ENCODE results near the gene MYOZ2.

MYOZ2 gene

GRCh38 chr4:119227690-119228089, 92.1 kb downstream of the MYOZ2 start:
- H3K27ac ChIP-seq: no peak overlapping the region
- H3K36me3 ChIP-seq: peaks cover 2% of the 10 kb centered on the region; the same call in 1 of the 2 replicates
- TF ChIP-seq, protein P1, sequence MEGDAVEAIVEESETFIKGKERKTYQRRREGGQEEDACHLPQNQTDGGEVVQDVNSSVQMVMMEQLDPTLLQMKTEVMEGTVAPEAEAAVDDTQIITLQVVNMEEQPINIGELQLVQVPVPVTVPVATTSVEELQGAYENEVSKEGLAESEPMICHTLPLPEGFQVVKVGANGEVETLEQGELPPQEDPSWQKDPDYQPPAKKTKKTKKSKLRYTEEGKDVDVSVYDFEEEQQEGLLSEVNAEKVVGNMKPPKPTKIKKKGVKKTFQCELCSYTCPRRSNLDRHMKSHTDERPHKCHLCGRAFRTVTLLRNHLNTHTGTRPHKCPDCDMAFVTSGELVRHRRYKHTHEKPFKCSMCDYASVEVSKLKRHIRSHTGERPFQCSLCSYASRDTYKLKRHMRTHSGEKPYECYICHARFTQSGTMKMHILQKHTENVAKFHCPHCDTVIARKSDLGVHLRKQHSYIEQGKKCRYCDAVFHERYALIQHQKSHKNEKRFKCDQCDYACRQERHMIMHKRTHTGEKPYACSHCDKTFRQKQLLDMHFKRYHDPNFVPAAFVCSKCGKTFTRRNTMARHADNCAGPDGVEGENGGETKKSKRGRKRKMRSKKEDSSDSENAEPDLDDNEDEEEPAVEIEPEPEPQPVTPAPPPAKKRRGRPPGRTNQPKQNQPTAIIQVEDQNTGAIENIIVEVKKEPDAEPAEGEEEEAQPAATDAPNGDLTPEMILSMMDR (IDR thresholded peaks at IDR 0.05; ENCODE audit: low read depth, low read length): no peak
- no peak overlapping the region for H3K4me3 ChIP-seq (ENCODE audit: low read depth, low read length)
- no peaks in the 10 kb centered on the region for H3K9me3 ChIP-seq (ENCODE audit: severe bottlenecking)
- H3K27me3 ChIP-seq (ENCODE audit: insufficient read depth, low read depth, severe bottlenecking): no peaks in the 10 kb centered on the region
- DNase-seq: no peak

DNA sequence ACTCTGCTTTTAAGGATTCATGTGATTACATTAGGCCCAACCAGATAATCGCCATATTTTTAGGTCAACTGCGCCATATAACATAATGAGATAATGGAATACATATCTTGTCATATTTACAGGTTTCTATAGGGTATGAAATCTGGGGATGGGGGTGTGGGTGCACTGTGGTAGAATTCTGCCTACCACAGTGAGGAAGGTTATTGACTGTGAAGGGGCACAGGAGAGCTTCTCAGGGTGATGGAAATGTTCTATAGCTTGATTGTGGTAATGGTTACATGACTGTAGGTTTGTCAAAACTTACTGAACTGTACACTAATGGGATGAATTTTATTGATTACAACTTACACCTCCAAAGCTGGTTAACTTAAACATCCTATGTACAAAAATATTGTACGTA, 92.8 kb downstream of the MYOZ2 start:
- Histone ChIP-seq H3K9me3 (ENCODE audit: severe bottlenecking) (no peaks in the 10 kb centered on the region), H3K36me3 (peaks cover 2% of the 10 kb centered on the region; the same call in 1 of the 2 replicates), H3K27me3 (ENCODE audit: insufficient read depth, low read depth, severe bottlenecking) (no peaks in the 10 kb centered on the region), H3K4me3 (ENCODE audit: low read depth, low read length) (no peak overlapping the region), H3K27ac (no peak overlapping the region)
- TF ChIP-seq, protein P1 (IDR thresholded peaks at IDR 0.05; ENCODE audit: low read depth, low read length): no peak
- no peak for DNase-seq

GRCh38 chr4:119229908-119230687, 94.5 kb downstream of the MYOZ2 start:
- Histone ChIP-seq H3K9me3 (ENCODE audit: severe bottlenecking) (no peaks in the 10 kb centered on the region), H3K4me3 (ENCODE audit: low read depth, low read length) (no peak overlapping the region), H3K27me3 (ENCODE audit: insufficient read depth, low read depth, severe bottlenecking) (no peaks in the 10 kb centered on the region), H3K27ac (no peak overlapping the region), H3K36me3 (no peaks in the 10 kb centered on the region)
- TF ChIP-seq, protein P1 (IDR thresholded peaks at IDR 0.05; ENCODE audit: low read depth, low read length): no peak
- DNase-seq: no peak

DNA sequence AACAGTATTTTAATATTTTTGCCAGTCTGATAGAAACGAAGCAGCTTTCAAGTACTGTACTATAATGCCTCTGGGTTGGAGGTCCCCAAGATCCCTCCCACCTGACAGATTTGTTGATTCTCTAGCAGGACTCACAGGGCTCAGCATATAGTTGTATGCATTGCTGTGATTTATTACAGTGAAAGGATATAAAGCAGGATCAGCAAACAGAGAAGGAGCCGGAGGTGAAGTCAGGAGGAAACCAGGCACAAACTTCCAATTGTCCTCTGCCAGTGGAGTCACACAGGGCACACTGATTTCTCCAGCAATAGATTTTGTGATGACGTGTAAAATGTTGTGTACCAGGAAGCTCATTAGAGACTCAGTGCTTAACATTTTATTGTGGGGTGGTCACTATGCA, 95.9 kb downstream of the MYOZ2 start:
- DNase-seq: no peak
- Histone ChIP-seq H3K27ac (no peak overlapping the region), H3K36me3 (no peaks in the 10 kb centered on the region), H3K9me3 (ENCODE audit: severe bottlenecking) (no peaks in the 10 kb centered on the region), H3K4me3 (ENCODE audit: low read depth, low read length) (no peak overlapping the region), H3K27me3 (ENCODE audit: insufficient read depth, low read depth, severe bottlenecking) (no peaks in the 10 kb centered on the region)
- TF ChIP-seq, protein P1 (IDR thresholded peaks at IDR 0.05; ENCODE audit: low read depth, low read length): no peak

DNA sequence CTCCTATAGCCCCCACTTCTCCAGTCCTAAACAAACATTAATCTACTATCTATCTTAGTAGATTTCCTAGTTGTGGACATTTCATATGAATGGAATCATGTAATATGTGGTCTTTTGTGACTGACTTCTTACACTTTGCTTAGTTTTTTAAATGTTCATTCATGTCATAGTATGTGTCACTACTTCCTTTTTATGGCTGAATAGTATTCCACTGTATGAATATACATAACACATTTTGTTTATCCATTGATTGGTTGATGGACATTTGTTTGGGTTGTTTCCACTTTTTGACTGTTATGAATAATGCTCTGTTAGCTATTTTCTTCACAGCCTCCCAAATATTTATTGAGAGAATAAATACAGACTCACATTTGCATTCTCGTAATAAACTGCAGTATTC, 96.7 kb downstream of the MYOZ2 start:
- TF ChIP-seq, protein P1 (IDR thresholded peaks at IDR 0.05; ENCODE audit: low read depth, low read length): no peak
- Histone ChIP-seq H3K27ac (no peak overlapping the region), H3K9me3 (ENCODE audit: severe bottlenecking) (no peaks in the 10 kb centered on the region), H3K4me3 (ENCODE audit: low read depth, low read length) (no peak overlapping the region), H3K36me3 (no peaks in the 10 kb centered on the region), H3K27me3 (ENCODE audit: insufficient read depth, low read depth, severe bottlenecking) (no peaks in the 10 kb centered on the region)
- DNase-seq: no peak

DNA sequence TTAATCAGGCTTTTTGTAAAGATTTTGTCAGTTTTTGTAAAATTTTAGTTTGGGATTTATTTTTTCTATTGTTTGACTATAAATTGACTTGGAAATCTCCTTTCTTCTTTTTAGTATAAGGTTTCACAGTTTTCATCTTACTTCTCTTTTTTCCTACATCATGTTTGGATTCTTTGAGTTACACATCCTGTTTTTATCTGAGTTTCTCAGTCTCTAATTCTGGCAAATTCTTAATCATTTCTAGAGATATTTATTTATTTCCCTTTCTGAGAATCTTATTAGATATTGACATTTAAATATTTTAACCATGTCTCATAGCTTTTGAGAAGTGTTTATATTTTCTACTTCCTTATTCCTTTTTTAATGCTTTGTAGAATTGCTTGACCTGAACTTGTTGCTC, 97.6 kb downstream of the MYOZ2 start:
- no peaks in the 10 kb centered on the region for H3K9me3 ChIP-seq (ENCODE audit: severe bottlenecking)
- TF ChIP-seq, protein P1 (IDR thresholded peaks at IDR 0.05; ENCODE audit: low read depth, low read length): no peak
- H3K36me3 ChIP-seq: no peaks in the 10 kb centered on the region
- no peaks in the 10 kb centered on the region for H3K27me3 ChIP-seq (ENCODE audit: insufficient read depth, low read depth, severe bottlenecking)
- no peak for DNase-seq
- no peak overlapping the region for H3K27ac ChIP-seq
- no peak overlapping the region for H3K4me3 ChIP-seq (ENCODE audit: low read depth, low read length)

Data from WERI-Rb-1 (cell line).